NCI-H1694 treated with DMSO at 0.1 percent for 48 hours (cell line): ENCODE data around the gene PLEKHG2.
A peak's percentile ranks its signal among the peaks of the same experiment; 100 is the strongest.

Experiments used
- DNase-seq: peaks from one replicate; lab custom pipeline; 2025; lab: John Stamatoyannopoulos, UW

The PLEKHG2 gene

GRCh38 chr19:39419003-39419402 is 6.5 kb downstream of the PLEKHG2 start:
- no peak for DNase-seq

- no peak for DNase-seq
Observed at GRCh38 chr19:39420769-39421168, 8.3 kb downstream of the PLEKHG2 start.

- no peak for DNase-seq
Observed at GRCh38 chr19:39422020-39422419, 9.6 kb downstream of the PLEKHG2 start.

GRCh38 chr19:39423258-39424086 is 11.0 kb downstream of the PLEKHG2 start:
- DNase-seq = no peak

GRCh38 chr19:39424934-39425333 is 12.5 kb downstream of the PLEKHG2 start:
- DNase-seq = no peak

GRCh38 chr19:39425744-39426143 is 13.3 kb downstream of the PLEKHG2 start:
- no peak for DNase-seq

- DNase-seq = no peak
Observed at GRCh38 chr19:39426170-39426569, 13.7 kb downstream of the PLEKHG2 start.

- no peak for DNase-seq
Observed at GRCh38 chr19:39427707-39428106, 15.2 kb downstream of the PLEKHG2 start.

GRCh38 chr19:39428283-39429112 is 16.0 kb downstream of the PLEKHG2 start:
- DNase-seq = no peak

GRCh38 chr19:39430675-39431593 is 18.5 kb downstream of the PLEKHG2 start:
- DNase-seq = no peak

- DNase-seq = no peak
Observed at GRCh38 chr19:39432677-39433025, 20.2 kb downstream of the PLEKHG2 start.

GRCh38 chr19:39433480-39434079 is 21.1 kb downstream of the PLEKHG2 start:
- DNase-seq = no peak

GRCh38 chr19:39434123-39435076 is 21.9 kb downstream of the PLEKHG2 start:
- no peak for DNase-seq

GRCh38 chr19:39435499-39436349 is 23.3 kb downstream of the PLEKHG2 start, which contains the start of gene RPS16:
RPS16 (minus strand) TSS chr19:39435949; CDS start chr19:39435895, 54 bp downstream.
- DNase-seq = peak; percentile 97

GRCh38 chr19:39436350-39436716 is 23.9 kb downstream of the PLEKHG2 start:
- DNase-seq = no peak

GRCh38 chr19:39438270-39438934 is 25.9 kb downstream of the PLEKHG2 start:
- no peak for DNase-seq

- no peak for DNase-seq
Observed at GRCh38 chr19:39444598-39445195, 32.2 kb downstream of the PLEKHG2 start.
